ENCODE measurements around the gene RUNX1. TPM values are rescaled to one million over a fixed set of nuclear protein-coding genes. Genes with fewer than 3 reads are reported as not detected.

The RUNX1 gene
- total and polyA plus RNA-seq, 10 of the 15 experiments (the other 5 are each of a cell fraction or from before 2014, with no cell fraction given) = 0.90 to 15.2 (median 4.1) TPM

DNA sequence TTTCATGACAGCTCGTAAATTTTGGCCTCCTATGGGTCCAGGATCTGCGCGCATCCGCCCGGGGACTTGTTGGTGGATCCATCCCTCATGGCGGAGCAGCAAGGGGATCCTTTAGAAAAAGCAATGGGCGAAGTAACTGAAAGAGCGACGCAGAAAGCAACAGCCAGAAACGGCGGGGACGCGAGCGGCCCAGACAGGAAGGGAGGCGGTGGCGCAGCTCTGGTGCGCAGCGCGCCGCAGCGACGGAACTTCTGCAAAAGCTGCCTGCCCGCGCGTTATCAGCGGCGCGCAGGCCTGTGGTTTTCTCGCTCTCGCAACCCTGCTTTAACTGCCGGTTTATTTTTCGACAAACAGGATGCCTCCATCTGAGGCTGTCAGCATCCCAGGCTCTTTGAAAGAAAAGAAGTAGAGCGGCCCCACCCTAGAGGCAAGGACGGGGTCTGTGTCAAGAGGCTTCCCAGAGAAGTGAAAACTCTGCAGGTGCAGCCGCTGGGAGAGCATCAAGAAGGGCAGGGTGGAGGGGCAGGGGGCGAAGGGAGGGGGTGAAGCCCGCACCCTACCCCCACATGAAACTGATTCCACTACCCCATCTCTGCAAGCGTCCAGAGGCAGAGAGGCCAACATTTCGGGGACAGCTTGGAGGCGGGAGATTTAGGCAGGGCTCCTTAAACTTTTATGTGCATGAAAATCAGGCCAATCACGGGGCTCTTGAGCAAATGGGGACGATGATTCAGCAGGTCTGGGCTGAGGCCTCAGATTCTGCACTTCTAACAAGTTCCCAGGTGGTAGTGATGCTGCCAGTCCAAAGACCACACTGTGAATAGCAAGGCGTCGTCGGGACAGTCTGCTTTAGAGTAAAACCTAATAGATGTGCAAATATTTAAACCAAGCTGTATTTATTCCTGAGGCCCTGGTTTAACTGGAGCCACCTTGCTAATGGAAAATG, 22.2 kb downstream of the RUNX1 start (continued):
- TF ChIP-seq, protein P1, sequence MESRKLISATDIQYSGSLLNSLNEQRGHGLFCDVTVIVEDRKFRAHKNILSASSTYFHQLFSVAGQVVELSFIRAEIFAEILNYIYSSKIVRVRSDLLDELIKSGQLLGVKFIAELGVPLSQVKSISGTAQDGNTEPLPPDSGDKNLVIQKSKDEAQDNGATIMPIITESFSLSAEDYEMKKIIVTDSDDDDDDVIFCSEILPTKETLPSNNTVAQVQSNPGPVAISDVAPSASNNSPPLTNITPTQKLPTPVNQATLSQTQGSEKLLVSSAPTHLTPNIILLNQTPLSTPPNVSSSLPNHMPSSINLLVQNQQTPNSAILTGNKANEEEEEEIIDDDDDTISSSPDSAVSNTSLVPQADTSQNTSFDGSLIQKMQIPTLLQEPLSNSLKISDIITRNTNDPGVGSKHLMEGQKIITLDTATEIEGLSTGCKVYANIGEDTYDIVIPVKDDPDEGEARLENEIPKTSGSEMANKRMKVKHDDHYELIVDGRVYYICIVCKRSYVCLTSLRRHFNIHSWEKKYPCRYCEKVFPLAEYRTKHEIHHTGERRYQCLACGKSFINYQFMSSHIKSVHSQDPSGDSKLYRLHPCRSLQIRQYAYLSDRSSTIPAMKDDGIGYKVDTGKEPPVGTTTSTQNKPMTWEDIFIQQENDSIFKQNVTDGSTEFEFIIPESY (IDR thresholded peaks at IDR 0.05) = no peak
- TF ChIP-seq YBX1 (IDR thresholded peaks at IDR 0.05) (no peak), NBN (IDR thresholded peaks at IDR 0.05) (no peak), STAT1 (conservative IDR thresholded peaks at IDR 0.05) (no peak), SMC3 (IDR thresholded peaks at IDR 0.05; ENCODE audit: borderline replicate concordance, low read length) (no peak), ESRRA (IDR thresholded peaks at IDR 0.05; ENCODE audit: low read length) (no peak), JUNB (IDR thresholded peaks at IDR 0.05) (no peak), RBBP5 (conservative IDR thresholded peaks at IDR 0.05) (no peak), ZNF207 (IDR thresholded peaks at IDR 0.05; ENCODE audit: borderline replicate concordance) (no peak), SPI1 (IDR thresholded peaks at IDR 0.05; ENCODE audit: borderline replicate concordance, insufficient read depth, low read depth, low read length) (no peak), HDAC6 (IDR thresholded peaks at IDR 0.05; ENCODE audit: unreplicated experiment) (peak; percentile 95), NR2F1 (conservative IDR thresholded peaks at IDR 0.05) (no peak), CHD1 (IDR thresholded peaks at IDR 0.05; ENCODE audit: low read depth, low read length) (no peak), MYB (IDR thresholded peaks at IDR 0.05; ENCODE audit: borderline replicate concordance, low read depth, low read length) (no peak), CBX5 (IDR thresholded peaks at IDR 0.05; ENCODE audit: low read depth) (no peak), TAF1 (IDR thresholded peaks at IDR 0.05; ENCODE audit: borderline replicate concordance, low read depth, low read length) (no peak; the same call in 1 of the 2 replicates), NRF1 (conservative IDR thresholded peaks at IDR 0.05; ENCODE audit: low read depth, low read length) (no peak; the same call in 1 of the 2 replicates), EZH2 (IDR thresholded peaks at IDR 0.05; ENCODE audit: borderline replicate concordance, control insufficient read depth, low read depth, low read length) (no peak), KDM1A (IDR thresholded peaks at IDR 0.05; ENCODE audit: borderline replicate concordance) (no peak)
- TF ChIP-seq, protein P2, sequence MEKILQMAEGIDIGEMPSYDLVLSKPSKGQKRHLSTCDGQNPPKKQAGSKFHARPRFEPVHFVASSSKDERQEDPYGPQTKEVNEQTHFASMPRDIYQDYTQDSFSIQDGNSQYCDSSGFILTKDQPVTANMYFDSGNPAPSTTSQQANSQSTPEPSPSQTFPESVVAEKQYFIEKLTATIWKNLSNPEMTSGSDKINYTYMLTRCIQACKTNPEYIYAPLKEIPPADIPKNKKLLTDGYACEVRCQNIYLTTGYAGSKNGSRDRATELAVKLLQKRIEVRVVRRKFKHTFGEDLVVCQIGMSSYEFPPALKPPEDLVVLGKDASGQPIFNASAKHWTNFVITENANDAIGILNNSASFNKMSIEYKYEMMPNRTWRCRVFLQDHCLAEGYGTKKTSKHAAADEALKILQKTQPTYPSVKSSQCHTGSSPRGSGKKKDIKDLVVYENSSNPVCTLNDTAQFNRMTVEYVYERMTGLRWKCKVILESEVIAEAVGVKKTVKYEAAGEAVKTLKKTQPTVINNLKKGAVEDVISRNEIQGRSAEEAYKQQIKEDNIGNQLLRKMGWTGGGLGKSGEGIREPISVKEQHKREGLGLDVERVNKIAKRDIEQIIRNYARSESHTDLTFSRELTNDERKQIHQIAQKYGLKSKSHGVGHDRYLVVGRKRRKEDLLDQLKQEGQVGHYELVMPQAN (conservative IDR thresholded peaks at IDR 0.05) = no peak
- TF ChIP-seq, protein P3, sequence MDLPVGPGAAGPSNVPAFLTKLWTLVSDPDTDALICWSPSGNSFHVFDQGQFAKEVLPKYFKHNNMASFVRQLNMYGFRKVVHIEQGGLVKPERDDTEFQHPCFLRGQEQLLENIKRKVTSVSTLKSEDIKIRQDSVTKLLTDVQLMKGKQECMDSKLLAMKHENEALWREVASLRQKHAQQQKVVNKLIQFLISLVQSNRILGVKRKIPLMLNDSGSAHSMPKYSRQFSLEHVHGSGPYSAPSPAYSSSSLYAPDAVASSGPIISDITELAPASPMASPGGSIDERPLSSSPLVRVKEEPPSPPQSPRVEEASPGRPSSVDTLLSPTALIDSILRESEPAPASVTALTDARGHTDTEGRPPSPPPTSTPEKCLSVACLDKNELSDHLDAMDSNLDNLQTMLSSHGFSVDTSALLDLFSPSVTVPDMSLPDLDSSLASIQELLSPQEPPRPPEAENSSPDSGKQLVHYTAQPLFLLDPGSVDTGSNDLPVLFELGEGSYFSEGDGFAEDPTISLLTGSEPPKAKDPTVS (IDR thresholded peaks at IDR 0.05; ENCODE audit: low read depth, low read length) = no peak
- TF ChIP-seq, protein P4, sequence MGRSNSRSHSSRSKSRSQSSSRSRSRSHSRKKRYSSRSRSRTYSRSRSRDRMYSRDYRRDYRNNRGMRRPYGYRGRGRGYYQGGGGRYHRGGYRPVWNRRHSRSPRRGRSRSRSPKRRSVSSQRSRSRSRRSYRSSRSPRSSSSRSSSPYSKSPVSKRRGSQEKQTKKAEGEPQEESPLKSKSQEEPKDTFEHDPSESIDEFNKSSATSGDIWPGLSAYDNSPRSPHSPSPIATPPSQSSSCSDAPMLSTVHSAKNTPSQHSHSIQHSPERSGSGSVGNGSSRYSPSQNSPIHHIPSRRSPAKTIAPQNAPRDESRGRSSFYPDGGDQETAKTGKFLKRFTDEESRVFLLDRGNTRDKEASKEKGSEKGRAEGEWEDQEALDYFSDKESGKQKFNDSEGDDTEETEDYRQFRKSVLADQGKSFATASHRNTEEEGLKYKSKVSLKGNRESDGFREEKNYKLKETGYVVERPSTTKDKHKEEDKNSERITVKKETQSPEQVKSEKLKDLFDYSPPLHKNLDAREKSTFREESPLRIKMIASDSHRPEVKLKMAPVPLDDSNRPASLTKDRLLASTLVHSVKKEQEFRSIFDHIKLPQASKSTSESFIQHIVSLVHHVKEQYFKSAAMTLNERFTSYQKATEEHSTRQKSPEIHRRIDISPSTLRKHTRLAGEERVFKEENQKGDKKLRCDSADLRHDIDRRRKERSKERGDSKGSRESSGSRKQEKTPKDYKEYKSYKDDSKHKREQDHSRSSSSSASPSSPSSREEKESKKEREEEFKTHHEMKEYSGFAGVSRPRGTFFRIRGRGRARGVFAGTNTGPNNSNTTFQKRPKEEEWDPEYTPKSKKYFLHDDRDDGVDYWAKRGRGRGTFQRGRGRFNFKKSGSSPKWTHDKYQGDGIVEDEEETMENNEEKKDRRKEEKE (IDR thresholded peaks at IDR 0.05) = no peak

Data from GM12878 (cell line).